Activated T-helper 2 cell treated with anti-CD3 and anti-CD28 coated beads, Interferon-gamma antibody, Interleukin-2, Interleukin-4, amounts not matched to agents 10 μg/mL and 5 μg/mL and 100 μg/mL, durations not matched to agents 14 hours and 24 hours and 36 hours (primary cell): ENCODE data around the gene PAM. TPM values are rescaled to one million over a fixed set of nuclear protein-coding genes. Genes with fewer than 3 reads are reported as not detected.
"Not testable (repeated sequence)": the region's sequence is repeated elsewhere in the genome, so short reads cannot be mapped to it uniquely, and the experiment has no call there.

Experiments used
- DNase-seq: peaks from one replicate; pipeline ENCODE4 v3.0.0; 2021; ENCODE audit warnings: low spot score
- H3K27ac Mint-ChIP-seq: one replicate; pipeline ENCODE4 v1.8.0; 2021; ENCODE audit warnings: mixed read lengths
- H3K27me3 Mint-ChIP-seq: one replicate; pipeline ENCODE4 v1.8.0; 2021; ENCODE audit warnings: low read depth, mixed read lengths
- H3K36me3 Mint-ChIP-seq: one replicate; pipeline ENCODE4 v1.8.0; 2021; ENCODE audit warnings: low read depth, mixed read lengths
- H3K4me1 Mint-ChIP-seq: one replicate; pipeline ENCODE4 v1.8.0; 2021; ENCODE audit warnings: low read depth, mixed read lengths
- H3K4me3 Mint-ChIP-seq: one replicate; pipeline ENCODE4 v1.8.0; 2021; ENCODE audit warnings: low read depth, mild to moderate bottlenecking, moderate library complexity, mixed read lengths
- H3K9me3 Mint-ChIP-seq: one replicate; pipeline ENCODE4 v1.8.0; 2021; ENCODE audit warnings: mixed read lengths
- intact Hi-C: fragments of 100-400 bp; cut with micrococcal nuclease; formaldehyde crosslinking; loops from one replicate; pipeline ENCODE4 v1.15.1; 2023
- total RNA-seq: library from RNA; stranded (reverse); gene quantifications from 2 replicates; pipeline ENCODE4 v1.2.3, GENCODE V29; 2022

PAM gene
- total RNA-seq, 1 donor from 2014 or later: 48.0 TPM

DNA sequence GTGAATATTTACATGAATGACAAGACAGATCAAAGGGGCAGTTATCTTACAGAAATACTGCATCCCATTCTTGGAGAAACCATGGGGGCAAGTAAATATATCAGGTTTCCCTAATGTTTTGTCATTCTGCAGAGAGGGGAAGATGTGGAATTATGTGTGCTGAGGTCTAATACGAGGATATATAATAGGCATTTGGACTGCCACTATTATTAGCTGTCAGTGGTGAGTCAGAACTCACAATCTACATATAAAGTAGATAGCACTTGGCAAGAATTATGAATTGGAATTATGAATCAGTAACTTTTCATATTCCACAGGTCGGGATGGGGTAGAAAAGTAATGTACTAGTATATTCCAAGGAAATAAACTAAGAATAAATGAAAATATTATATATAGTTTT, 243.1 kb downstream of the PAM start:
- no peak overlapping the region for H3K4me3 Mint-ChIP-seq
- peaks cover 3% of the 10 kb centered on the region for H3K4me1 Mint-ChIP-seq
- intact Hi-C loops: no loop called here
- H3K27ac Mint-ChIP-seq: no peak overlapping the region
- no peaks in the 10 kb centered on the region for H3K9me3 Mint-ChIP-seq
- peaks cover 4% of the 10 kb centered on the region for H3K36me3 Mint-ChIP-seq
- no peak for DNase-seq
- no peaks in the 10 kb centered on the region for H3K27me3 Mint-ChIP-seq

DNA sequence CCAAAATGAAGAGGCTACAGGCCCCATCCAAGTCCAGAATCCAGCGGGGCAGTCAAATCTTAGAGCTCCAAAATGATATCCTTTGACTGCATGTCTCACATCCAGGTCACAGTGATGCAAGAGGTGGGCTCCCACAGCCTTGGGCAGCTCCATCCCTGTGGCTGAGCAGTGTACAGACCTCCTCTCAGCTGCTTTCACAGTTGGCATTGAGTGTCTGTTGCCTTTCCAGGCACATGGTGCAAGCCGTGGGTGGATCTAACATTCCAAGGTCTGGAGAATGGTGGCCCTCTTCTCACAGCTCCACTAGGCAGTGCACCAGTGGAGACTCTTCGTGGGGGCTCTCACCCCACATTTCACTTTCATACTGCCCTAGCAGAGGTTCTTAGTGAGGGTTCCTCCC, 244.1 kb downstream of the PAM start:
- Mint-ChIP-seq H3K4me1 (peaks cover 3% of the 10 kb centered on the region), H3K9me3 (no peaks in the 10 kb centered on the region), H3K27me3 (no peaks in the 10 kb centered on the region), H3K36me3 (peaks cover 4% of the 10 kb centered on the region), H3K4me3 (no peak overlapping the region), H3K27ac (no peak overlapping the region)
- intact Hi-C loops: no loop called here
- no peak for DNase-seq

DNA sequence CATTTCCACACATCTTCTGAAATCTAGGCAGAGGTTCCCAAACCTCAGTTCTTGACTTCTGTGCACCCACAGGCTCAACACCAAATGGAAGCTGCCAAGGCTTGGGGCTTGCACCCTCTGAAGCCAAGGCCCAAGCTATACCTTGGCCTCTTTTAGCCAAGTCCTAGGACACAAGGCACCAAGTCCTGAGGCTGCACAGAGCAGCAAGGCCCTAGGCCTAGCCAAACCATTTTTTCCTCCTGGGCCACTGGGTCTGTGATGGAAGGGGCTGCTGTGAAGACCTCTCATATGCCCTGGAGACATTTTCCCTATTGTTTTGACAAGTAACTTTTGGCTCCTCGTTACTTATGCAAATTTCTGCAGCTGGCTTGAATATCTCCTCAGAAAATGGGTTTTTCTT, 244.5 kb downstream of the PAM start:
- H3K4me3 Mint-ChIP-seq, H3K4me1 Mint-ChIP-seq, intact Hi-C loops, H3K27me3 Mint-ChIP-seq, H3K27ac Mint-ChIP-seq, H3K36me3 Mint-ChIP-seq, H3K9me3 Mint-ChIP-seq, DNase-seq: not testable (repeated sequence)

DNA sequence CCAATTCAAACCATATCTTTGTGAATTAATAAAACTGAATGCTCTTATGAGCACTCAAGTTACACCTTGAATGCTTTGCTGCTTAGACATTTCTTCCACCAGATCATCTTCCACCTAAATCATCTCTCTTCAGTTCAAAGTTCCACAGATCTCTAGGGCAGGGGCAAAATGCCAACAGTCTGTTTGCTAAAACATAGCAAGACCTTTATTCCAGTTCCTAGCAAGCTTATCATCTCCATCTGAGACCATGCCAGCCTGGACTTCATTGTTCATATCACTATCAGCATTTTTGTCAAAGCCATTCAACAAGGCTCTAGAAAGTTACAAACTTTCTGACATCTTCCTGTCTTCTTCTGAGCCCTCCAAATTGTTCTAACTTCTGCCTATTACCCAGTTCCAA, 245.0 kb downstream of the PAM start:
- no peak overlapping the region for H3K4me3 Mint-ChIP-seq
- H3K36me3 Mint-ChIP-seq: peaks cover 4% of the 10 kb centered on the region
- H3K27me3 Mint-ChIP-seq: no peaks in the 10 kb centered on the region
- H3K4me1 Mint-ChIP-seq: peaks cover 3% of the 10 kb centered on the region
- DNase-seq: no peak
- no peaks in the 10 kb centered on the region for H3K9me3 Mint-ChIP-seq
- no peak overlapping the region for H3K27ac Mint-ChIP-seq
- intact Hi-C loops: no loop called here

DNA sequence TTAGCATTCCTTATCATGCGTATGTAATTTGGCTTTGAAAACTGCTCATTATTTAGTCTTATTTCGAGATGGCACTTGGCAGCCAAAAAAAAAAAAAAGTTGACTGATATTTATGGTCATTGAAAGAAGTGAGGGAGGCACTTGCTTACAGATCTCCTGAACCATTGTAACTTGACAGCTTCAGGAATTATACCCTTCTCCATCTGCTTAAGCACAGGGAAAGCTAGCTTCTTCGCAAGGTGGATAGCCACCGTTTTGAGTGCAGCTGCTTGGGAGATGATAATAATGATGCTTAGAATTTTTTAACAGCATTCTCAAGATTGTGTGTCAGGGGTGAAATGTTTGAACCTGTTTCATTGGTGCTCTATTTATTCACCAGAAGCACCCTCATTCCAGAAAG, 248.8 kb downstream of the PAM start:
- H3K36me3 Mint-ChIP-seq: peaks cover 8% of the 10 kb centered on the region
- DNase-seq: no peak
- H3K4me1 Mint-ChIP-seq: no peaks in the 10 kb centered on the region
- no peak overlapping the region for H3K27ac Mint-ChIP-seq
- intact Hi-C loops: no loop called here
- H3K9me3 Mint-ChIP-seq: no peaks in the 10 kb centered on the region
- no peaks in the 10 kb centered on the region for H3K27me3 Mint-ChIP-seq
- H3K4me3 Mint-ChIP-seq: no peak overlapping the region

DNA sequence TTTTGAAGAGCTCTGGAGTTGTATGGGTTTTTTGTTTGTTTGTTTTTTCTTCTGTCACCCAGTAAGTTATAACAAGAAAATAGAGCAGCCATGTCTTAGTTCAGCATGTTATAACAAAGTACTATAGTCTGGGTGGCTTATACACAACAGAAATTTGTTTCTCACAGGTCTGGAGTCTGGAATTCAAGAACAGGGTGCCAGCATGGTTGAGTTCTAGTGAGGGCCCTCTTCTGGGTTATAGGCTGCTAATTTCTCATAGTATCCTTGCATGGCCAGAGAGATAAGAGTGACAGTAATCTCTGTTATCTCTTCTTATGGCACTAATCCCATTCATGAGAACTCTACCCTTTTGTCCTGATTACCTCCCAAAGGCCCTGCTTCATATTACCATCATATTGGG, 250.2 kb downstream of the PAM start:
- no peak for DNase-seq
- no peaks in the 10 kb centered on the region for H3K27me3 Mint-ChIP-seq
- H3K9me3 Mint-ChIP-seq: no peaks in the 10 kb centered on the region
- H3K4me3 Mint-ChIP-seq: no peak overlapping the region
- peaks cover 6% of the 10 kb centered on the region for H3K36me3 Mint-ChIP-seq
- intact Hi-C loops: no loop called here
- H3K27ac Mint-ChIP-seq: no peak overlapping the region
- peaks cover 1% of the 10 kb centered on the region for H3K4me1 Mint-ChIP-seq

DNA sequence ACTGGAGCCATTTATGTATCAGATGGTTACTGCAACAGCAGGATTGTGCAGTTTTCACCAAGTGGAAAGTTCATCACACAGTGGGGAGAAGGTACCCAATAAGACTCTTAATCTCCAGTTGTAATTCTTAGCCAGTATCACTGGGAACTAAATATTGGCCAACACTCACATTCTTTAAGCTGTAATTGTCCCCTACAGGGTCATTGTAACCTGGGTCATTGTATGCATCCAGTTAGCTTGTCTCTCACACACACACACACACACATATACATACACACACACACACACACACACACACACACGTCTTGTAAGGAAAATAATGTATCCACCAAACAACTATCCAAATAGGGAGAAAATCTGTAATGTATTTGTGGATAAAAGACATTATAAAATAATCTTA, 251.8 kb downstream of the PAM start:
- DNase-seq: no peak
- Mint-ChIP-seq H3K27ac (no peak overlapping the region), H3K36me3 (peaks cover 12% of the 10 kb centered on the region), H3K9me3 (no peaks in the 10 kb centered on the region), H3K4me3 (no peak overlapping the region), H3K27me3 (no peaks in the 10 kb centered on the region), H3K4me1 (peaks cover 3% of the 10 kb centered on the region)
- intact Hi-C loops: no loop called here

DNA sequence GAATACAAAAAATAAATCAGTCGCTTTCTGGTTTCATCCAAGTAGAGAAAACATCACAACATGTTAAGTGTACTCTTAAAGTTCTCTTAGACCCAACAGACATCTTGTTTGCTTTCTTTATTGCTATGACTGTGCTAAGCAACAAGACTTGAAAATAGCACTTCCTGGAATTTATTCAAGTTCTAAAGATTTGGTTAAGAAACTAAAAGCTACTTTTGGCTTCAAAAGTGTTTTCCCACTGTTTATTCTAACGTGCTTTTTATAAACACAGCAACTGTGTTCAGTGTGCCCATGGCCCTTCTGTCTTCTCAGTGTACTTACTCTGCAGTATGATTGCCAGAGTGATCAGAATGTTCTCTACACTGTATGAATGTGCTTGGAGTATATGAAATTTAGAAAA, 255.1 kb downstream of the PAM start:
- intact Hi-C loops: no loop called here

DNA sequence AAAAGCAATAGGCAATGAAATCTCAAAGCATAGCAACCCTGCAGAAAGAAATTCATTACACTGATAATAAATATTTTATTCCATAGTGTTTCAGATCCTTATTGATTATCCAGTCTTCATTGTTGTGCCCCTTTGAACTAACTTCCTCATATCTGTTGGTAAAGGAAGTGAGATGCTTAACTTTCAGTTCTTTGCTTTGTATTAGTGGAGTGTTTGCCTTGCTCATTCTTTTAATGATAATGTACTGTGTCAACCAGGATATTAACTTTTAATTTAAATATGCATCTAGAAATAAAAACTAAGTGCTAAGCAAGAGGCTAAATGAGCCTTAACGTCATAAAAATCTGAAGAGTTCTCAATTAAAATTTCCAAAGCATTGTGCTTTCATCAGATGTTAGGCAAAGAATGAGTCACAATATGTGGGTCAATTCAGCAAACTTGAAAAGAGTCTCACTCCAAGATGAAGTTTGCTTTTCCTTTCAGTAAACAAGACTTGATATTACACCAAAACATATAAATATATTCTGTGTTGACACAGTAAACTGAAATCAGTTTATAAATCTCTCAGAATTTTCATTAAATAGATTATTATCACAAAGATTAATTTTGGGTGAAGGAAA, 258.9 kb downstream of the PAM start:
- Mint-ChIP-seq H3K4me1 (peaks cover 5% of the 10 kb centered on the region), H3K36me3 (peaks cover 15% of the 10 kb centered on the region), H3K27ac (no peak overlapping the region), H3K27me3 (no peaks in the 10 kb centered on the region), H3K4me3 (no peak overlapping the region), H3K9me3 (peaks cover 5% of the 10 kb centered on the region)
- intact Hi-C loops: no loop called here
- DNase-seq: no peak

More for the DNA sequence above, 255.1 kb downstream of the PAM start:
- no peak overlapping the region for H3K4me3 Mint-ChIP-seq
- no peaks in the 10 kb centered on the region for H3K27me3 Mint-ChIP-seq
- DNase-seq: no peak
- no peak overlapping the region for H3K27ac Mint-ChIP-seq
- H3K4me1 Mint-ChIP-seq: peaks cover 5% of the 10 kb centered on the region
- H3K9me3 Mint-ChIP-seq: peaks cover 5% of the 10 kb centered on the region
- H3K36me3 Mint-ChIP-seq: peaks cover 18% of the 10 kb centered on the region

DNA sequence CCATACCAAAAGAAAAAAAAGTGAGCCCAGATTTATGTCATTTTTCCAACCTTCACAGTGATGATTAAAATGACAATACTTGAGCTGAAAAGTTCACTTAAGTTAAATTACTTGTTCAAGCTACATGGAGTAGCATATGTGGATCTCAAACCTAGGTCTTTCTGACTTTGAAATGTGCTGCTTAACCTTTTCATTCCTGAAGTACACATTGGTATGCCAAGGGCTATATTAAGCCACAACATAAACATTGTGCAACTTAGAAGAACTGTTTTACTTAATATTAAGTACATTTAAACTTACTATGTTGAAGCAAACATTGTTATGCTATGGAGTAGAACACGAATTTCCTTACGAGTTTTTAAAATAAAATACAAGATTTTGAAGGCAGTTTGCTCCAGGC, 259.9 kb downstream of the PAM start:
- Mint-ChIP-seq H3K27me3 (no peaks in the 10 kb centered on the region), H3K27ac (no peak overlapping the region), H3K36me3 (peaks cover 12% of the 10 kb centered on the region), H3K4me1 (peaks cover 5% of the 10 kb centered on the region), H3K9me3 (peaks cover 5% of the 10 kb centered on the region), H3K4me3 (no peak overlapping the region)
- DNase-seq: no peak
- intact Hi-C loops: no loop called here

DNA sequence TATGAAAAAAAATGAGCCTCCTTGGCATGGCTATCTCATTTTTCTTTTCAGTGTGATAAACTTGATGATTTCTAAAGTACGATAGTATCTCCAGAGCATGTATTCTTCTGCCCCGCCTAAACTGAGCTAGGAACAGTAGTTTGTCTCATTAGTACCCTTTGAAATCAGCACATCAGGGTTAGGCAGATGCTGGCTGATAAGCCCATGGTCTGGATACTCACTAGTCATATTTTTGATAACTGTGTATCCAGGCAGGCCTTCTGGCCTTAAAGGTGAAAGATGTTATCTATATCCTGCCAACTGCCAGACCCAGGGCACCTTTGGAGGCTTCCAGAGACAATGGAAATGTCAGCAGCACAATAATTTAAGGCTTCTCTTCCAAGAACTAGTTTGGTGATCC, 261.1 kb downstream of the PAM start:
- H3K36me3 Mint-ChIP-seq: peaks cover 12% of the 10 kb centered on the region
- peaks cover 5% of the 10 kb centered on the region for H3K9me3 Mint-ChIP-seq
- H3K27ac Mint-ChIP-seq: no peak overlapping the region
- intact Hi-C loops: no loop called here
- peaks cover 1% of the 10 kb centered on the region for H3K4me1 Mint-ChIP-seq
- H3K4me3 Mint-ChIP-seq: no peak overlapping the region
- DNase-seq: no peak
- no peaks in the 10 kb centered on the region for H3K27me3 Mint-ChIP-seq

DNA sequence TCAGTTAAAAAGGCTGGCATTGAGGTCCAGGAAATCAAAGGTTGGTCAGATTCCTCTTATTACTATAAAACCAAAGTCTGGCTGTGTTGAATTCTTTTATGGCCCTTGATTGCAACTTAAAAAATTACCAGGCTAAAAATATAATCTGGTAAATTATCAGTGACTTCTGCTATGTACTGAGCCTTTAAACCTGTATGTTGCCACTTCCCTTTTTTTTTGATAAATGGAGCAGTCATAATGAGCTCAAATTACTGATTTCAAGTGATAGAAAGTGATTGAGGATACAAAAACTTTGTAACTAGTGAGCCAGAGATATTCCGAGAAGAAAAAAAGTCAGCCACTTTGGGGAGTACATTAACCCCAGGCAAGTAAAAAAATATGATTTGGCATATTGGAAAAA, 264.7 kb downstream of the PAM start:
- H3K9me3 Mint-ChIP-seq: no peaks in the 10 kb centered on the region
- intact Hi-C loops: no loop called here

DNA sequence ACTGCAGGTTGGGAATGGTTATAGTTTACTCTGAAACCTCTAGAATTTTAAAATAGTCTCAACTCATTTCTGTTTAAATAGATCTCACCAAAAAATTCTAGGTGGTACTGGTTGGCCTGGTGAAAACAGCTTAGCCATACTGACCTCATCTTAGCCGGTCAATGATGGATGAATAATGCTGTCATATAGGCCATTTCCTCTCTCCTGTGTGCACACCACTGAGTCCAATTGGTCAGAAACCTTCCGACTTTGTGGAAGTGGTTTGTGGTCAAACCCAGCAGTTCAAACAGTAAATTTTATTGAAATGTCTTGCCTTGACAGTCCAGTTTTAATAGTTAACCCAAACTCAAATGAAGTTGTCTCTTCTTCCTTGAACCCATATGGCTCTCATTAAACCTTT, 266.2 kb downstream of the PAM start:
- DNase-seq: no peak
- H3K4me1 Mint-ChIP-seq: peaks cover 4% of the 10 kb centered on the region
- no peak overlapping the region for H3K27ac Mint-ChIP-seq
- no peak overlapping the region for H3K4me3 Mint-ChIP-seq
- H3K9me3 Mint-ChIP-seq: no peaks in the 10 kb centered on the region
- H3K36me3 Mint-ChIP-seq: peaks cover 10% of the 10 kb centered on the region
- H3K27me3 Mint-ChIP-seq: no peaks in the 10 kb centered on the region
- intact Hi-C loops: no loop called here

More for the DNA sequence above, 264.7 kb downstream of the PAM start:
- no peaks in the 10 kb centered on the region for H3K27me3 Mint-ChIP-seq
- DNase-seq: no peak
- H3K27ac Mint-ChIP-seq: no peak overlapping the region
- peaks cover 10% of the 10 kb centered on the region for H3K36me3 Mint-ChIP-seq
- no peak overlapping the region for H3K4me3 Mint-ChIP-seq
- H3K4me1 Mint-ChIP-seq: peaks cover 4% of the 10 kb centered on the region

DNA sequence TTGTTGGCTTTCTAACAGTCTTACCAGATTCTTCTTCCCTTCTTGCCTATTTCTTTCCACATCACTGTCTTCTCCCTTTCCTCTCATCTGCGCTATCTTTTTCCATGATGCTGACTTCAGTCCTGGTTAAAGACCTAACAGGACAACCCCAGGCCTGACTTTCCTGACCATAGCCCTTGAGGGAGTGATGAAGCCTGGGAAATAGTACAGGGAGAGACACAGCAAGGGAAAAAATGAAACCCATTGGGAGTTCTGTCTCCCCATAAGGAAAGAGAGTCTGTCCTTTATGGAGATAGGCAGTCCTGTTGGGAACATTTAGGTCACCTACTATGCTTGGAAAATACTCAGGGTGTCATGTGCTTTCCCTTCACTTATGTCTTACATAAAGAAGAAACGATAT, 272.2 kb downstream of the PAM start:
- Mint-ChIP-seq H3K36me3 (peaks cover 12% of the 10 kb centered on the region), H3K27ac (no peak overlapping the region)

More for the DNA sequence above, 272.2 kb downstream of the PAM start:
- no peaks in the 10 kb centered on the region for H3K27me3 Mint-ChIP-seq
- no peaks in the 10 kb centered on the region for H3K4me1 Mint-ChIP-seq
- no peaks in the 10 kb centered on the region for H3K9me3 Mint-ChIP-seq
- no peak overlapping the region for H3K4me3 Mint-ChIP-seq
- intact Hi-C loops: no loop called here
- DNase-seq: no peak
